GM12865 (cell line): ENCODE data around the gene DERL3.

Experiments
- DNase-seq: peaks from one replicate; pipeline ENCODE4 v3.0.0; 2010; ENCODE audit warnings: low read depth
- H3K4me3 ChIP-seq: 2 replicates; pipeline ENCODE4 v1.5.1; 2011; ENCODE audit warnings: mild to moderate bottlenecking, low read depth, low read length, control low read depth
- CTCF ChIP-seq: IDR thresholded peaks from 2 replicates; pipeline ENCODE4 v1.5.1; 2011; ENCODE audit warnings: low read length, control low read depth, low read depth, inconsistent platforms; ENCODE audit not compliant: insufficient read depth; ENCODE audit errors: missing control alignments

The DERL3 gene

GRCh38 chr22:23791738-23792645, 46.8 kb downstream of the DERL3 start:
- H3K4me3 ChIP-seq, result no peak overlapping the region
- TF ChIP-seq CTCF, result no peak
- no peak for DNase-seq

GRCh38 chr22:23790819-23791737, 47.7 kb downstream of the DERL3 start:
- no peak overlapping the region for H3K4me3 ChIP-seq
- TF ChIP-seq CTCF, result no peak
- no peak for DNase-seq

- no peak for DNase-seq
- no peak for TF ChIP-seq CTCF
- no peak overlapping the region for H3K4me3 ChIP-seq
Observed at GRCh38 chr22:23789638-23790037, 49.2 kb downstream of the DERL3 start.

GRCh38 chr22:23789121-23789520, 49.7 kb downstream of the DERL3 start:
- DNase-seq, result no peak
- TF ChIP-seq CTCF, result no peak
- H3K4me3 ChIP-seq, result no peak overlapping the region

- no peak for DNase-seq
- TF ChIP-seq CTCF, result no peak
- peak overlapping the region; percentile 86 for H3K4me3 ChIP-seq
Observed at GRCh38 chr22:23787910-23788309, 50.9 kb downstream of the DERL3 start.

- TF ChIP-seq CTCF, result no peak
Observed at GRCh38 chr22:23787600-23787896, 51.3 kb downstream of the DERL3 start.

More at GRCh38 chr22:23787600-23787896, 51.3 kb downstream of the DERL3 start:
- H3K4me3 ChIP-seq, result peak overlapping the region; percentile 86
- no peak for DNase-seq
